Central memory CD4-positive, alpha-beta T cell (primary cell): ENCODE results near the gene RNASEH2B.

Source experiments
- DNase-seq: peaks from one replicate; pipeline ENCODE4 v3.0.0; 2022
- total RNA-seq, 3 experiments: gene quantifications; one replicate each; lab custom pipeline; 2026; lab: John Stamatoyannopoulos, UW

Gene RNASEH2B, protein sequence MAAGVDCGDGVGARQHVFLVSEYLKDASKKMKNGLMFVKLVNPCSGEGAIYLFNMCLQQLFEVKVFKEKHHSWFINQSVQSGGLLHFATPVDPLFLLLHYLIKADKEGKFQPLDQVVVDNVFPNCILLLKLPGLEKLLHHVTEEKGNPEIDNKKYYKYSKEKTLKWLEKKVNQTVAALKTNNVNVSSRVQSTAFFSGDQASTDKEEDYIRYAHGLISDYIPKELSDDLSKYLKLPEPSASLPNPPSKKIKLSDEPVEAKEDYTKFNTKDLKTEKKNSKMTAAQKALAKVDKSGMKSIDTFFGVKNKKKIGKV
- 60.7 to 127 (median 99.6) reads per million in 3 experiments for total RNA-seq

DNA sequence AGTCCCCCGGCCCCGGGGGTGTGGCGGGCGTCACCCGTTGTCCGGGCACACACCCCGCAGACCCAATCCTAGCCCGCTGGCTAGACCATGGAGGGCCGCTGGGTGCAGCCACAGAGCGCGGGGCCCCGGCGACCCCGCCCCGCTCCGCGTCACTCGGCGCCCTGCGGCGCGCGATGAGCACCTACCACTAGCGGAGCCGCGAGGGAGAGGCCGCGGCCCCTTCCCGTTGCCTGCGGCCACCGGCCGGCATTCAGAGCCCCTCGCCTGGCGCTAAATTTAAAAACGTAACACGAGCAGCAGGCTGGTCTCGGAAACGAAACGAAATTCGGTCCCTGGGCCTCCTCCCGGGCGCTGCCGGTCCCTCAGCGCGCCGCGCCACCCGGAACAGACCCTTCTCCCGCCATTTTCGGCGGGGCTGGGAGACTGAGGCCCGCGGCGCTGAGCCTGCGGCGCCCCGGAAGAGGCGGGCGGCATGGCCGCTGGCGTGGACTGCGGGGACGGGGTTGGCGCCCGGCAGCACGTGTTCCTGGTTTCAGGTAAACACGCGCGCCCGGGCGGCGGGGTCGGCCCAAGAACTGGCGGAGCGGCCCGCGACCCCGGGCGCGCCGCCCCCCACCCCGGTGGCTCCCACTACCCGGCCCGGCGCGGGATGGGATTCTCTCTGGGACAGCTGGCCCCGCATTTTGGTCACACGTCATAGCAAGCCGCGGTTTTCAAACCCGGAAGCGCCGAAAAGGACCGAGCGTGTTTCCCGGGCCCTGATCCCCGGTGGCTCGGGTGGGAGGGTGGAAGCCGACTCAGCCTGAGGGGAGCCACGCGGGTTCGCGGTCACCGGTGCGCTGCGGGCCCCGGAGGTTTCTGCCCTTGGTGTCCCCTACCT, at the start of gene RNASEH2B:
Gene RNASEH2B, plus strand, starts transcription at position 187 of the 880 bp plus-strand sequence. Its CDS starts 286 bp downstream, at position 473.
- peak; percentile 77 for DNase-seq

GRCh38 chr13:50864492-50864891, 45.1 kb upstream of the RNASEH2B start:
- no peak for DNase-seq

DNA sequence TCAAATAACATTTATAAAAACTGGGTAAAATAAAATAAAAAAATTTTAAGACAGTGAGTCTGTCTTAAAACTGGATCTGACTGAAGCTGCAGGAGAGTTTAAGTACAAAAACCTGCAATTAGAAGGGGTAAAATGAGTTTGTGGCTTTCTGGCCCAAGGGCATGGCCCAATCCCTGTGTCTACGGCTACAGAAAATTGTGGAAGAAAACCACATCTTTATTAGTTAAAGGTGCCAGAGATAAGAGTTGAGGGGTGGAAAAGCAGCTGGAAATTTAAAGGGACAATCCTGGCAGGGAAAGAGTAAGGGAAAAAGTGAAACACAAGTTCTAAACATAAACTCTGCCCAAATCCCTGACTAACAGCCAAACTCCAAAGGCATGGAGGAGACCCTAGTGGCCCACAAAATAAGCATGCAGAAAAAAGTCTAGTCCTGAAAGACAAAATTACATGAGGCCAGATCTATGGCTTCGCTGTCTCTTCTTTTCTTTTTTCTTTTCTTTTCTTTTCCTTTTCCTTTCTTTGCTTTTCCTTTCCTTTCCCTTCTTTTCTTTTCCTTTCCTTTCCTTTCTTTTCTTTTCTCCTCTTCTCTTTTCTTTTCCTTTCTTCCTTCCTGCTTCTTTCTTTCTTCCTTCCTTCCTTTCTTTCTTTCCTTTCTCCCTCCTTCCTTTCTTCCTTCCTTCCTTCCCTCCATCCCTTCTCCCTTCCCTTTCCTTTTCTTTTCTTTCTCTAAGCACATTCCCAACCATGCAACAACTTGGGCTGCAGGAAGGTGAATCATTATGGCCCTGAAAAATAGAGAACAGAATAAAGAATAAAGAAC, 42.6 kb upstream of the RNASEH2B start:
- DNase-seq: no peak

GRCh38 chr13:50867637-50867945, 42.0 kb upstream of the RNASEH2B start:
- no peak for DNase-seq

GRCh38 chr13:50871405-50871804, 38.2 kb upstream of the RNASEH2B start:
- DNase-seq: no peak

GRCh38 chr13:50873467-50873866, 36.1 kb upstream of the RNASEH2B start:
- DNase-seq: no peak

GRCh38 chr13:50873991-50874390, 35.6 kb upstream of the RNASEH2B start:
- no peak for DNase-seq

DNA sequence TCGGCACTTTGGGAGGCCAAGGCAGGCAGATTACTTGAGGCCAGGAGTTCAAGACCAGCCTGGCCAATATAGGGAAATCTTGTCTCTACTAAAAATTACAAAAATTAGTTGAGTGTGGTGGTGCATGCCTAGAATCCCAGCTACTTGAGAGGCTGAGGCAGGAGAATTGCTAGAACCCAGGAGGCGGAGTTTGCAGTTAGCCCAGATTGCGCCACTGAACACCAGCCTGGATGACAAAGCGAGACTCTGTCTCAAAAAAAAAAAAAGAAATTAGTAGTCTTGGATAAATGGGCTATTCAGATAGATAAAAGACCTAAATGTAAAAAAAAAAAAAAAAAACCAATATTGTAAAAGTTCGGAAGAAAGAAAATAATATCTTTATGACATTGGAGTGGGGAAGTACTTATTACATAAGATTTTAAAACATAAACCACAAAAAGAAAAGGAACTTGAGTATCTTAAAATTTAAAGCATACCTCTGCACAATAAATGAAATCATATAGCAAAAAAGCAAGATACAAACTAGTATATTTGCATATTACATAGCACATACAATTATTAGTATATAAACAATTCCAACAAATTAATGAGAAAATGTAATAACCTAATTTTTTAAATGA, 26.7 kb upstream of the RNASEH2B start:
- no peak for DNase-seq

GRCh38 chr13:50883728-50884127, 25.9 kb upstream of the RNASEH2B start:
- DNase-seq: no peak

DNA sequence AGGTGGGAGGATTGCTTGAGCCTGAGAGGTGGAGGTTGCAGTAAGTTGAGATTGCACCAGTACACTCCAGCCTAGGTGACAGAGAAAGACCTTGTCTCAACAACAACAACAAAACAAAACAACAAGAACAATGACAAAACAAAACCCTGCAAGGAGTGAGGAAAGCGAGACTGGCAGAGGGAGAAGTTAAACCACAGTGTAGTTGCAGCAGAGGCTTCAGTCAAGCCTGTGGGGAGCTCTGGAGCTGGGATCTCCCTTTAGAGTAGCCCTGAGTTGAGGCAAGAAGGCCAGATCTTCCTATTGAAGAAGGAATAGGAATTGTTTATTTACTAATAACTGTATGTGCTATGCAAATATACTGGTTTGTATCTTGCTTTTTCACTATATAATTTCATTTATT, 25.3 kb upstream of the RNASEH2B start:
- no peak for DNase-seq

- no peak for DNase-seq
These were observed 22.4 kb upstream of the RNASEH2B start for GRCh38 chr13:50887151-50887550.

DNA sequence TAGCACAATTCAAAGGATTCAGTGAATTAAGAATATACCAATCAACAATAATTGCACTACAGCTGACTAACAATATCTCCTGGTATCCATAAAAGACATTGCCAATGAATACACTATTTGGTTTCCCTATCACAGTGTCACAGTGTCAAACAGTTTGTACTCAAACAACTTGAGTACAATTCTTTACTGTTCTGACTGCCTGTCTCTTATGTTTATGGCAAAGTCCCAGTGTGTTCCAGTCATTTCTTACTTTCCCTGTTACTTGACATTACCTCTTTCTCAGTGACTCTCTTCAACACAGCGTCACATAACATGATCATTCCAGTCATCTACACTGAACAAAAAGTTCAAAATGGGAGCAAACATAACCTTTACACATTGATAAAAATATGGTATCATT, 21.2 kb upstream of the RNASEH2B start:
- no peak for DNase-seq

- DNase-seq: no peak
These were observed 20.3 kb upstream of the RNASEH2B start for GRCh38 chr13:50889317-50889716.

DNA sequence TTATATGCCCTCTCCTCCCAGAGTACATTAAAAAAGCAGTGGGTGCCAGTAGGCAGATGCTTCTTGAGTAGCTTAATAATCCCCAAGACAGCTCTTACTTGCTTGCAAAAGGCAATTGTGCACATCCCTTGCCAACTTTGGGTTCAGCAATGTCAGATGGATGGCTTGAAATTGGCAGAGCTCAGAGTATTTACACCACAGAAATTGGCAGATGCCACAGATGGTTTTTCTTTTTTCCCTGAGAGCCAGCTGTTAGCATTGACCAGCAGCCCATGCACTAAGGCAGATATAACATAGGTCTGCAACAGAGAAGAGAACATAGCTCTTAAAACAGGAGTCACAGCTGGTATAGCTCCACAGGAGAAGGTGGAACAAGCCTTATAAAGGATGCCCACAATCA, 18.4 kb upstream of the RNASEH2B start:
- DNase-seq: no peak

DNA sequence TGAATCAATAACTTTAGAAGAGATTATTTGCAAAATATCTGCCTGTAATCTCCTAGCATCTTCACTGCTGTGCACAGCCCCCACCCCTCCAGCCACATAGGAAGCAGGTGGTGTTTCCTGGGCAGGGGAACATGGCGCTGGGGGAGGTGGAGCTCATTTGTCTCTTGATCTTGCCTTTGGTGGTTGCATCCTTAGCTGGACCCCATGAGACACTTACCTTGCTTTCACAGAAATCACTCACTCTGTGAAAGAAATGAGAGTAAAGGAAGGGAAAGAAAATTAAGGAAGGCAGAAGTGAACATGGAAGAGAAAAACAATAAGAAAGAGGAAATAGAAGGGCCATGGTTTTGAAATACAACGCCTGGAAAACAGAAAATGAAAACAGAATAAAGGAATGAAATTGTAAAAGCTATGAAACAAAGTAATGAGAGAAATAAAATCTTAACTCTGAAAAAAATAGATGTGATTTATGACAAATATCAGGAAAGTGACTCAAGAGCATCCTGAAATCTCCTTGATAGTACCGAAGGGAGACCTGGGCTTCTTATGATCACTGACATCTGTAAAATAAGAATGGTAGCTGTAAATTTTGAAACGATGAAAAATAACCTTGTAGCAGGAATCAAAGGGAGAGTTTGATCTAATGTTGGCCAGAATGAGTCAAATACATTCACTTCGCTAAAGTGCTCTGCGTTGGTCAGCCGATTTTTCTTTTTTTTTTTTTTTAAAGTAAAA, 17.2 kb upstream of the RNASEH2B start:
- peak; percentile 52 for DNase-seq

GRCh38 chr13:50893211-50893852, 16.3 kb upstream of the RNASEH2B start:
- DNase-seq: peak; percentile 66

- no peak for DNase-seq
These were observed 15.6 kb upstream of the RNASEH2B start for GRCh38 chr13:50894012-50894411.

DNA sequence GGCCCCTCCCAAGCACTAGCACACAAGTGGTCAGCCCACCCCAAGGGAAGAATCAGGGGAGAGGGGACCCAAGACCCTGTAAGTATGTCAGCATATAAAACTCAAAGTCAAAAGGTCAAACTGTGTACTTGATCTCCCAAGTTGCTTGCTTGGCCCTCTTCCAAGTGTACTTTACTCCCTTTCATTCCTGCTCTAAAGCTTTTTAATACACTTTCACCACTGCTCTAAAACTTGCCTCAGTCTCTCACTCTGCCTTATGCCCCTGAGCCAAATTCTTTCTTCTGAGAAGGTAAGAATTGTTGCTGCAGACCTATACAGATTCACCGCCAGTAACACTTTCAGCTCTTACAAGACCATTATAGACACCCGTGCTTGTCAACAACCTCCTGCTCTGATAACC, 15.1 kb upstream of the RNASEH2B start:
- no peak for DNase-seq

DNA sequence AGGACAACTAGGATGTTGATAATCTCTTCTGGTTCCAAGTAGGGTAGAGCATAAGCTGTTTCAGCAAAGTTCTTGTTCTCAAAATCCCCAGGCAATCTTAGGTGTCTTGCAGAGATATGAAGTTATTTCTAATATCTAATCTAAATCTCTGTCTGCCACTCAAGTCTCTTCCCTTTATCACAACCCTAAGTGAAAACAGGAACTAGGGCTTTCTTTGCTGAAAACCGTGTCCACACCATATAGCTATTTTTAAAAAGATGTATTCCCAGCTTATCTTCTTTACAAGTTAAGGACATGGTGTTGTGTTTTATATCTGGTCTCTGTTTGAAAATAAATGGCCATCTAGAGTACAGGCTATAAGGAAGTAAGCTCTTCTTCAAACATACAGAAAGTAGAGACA, 11.3 kb upstream of the RNASEH2B start:
- DNase-seq: no peak

- no peak for DNase-seq
These were observed 7.9 kb upstream of the RNASEH2B start for GRCh38 chr13:50901701-50902100.

DNA sequence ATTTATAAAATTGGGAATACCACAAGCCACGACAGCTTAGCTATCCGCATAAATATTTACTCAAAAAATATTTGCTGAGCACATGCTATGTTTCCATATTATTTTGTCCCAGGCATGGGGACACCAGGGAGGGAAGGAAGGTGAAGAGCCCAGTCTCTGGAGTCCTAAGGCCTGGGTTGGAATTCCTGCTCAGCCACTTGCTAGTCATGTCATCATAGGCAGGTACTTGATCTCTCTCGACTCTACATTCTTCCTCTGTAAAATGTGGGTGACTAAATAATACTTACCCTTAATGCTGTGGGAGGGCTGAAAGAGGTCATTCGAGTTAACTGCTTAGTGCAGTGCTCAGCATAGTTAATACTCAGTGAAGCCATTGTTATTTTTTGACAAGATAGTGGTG, 4.3 kb upstream of the RNASEH2B start:
- DNase-seq: no peak

- no peak for DNase-seq
These were observed 1.8 kb upstream of the RNASEH2B start for GRCh38 chr13:50907781-50908180.
